Lower leg skin (tissue), 4 donors: ENCODE measurements around the gene RPTOR. TPM values are rescaled to one million over a fixed set of nuclear protein-coding genes. Genes with fewer than 3 reads are reported as not detected.

Source experiments
- DNase-seq, 2 donors: peaks; one replicate each; pipeline ENCODE4 v3.0.0-alpha.2; 2019; ENCODE audit warnings: low spot score in 2 of 2
- H3K4me3 ChIP-seq: fragments of 200-600 bp; sonication (generic); 2 replicates; pipeline ENCODE4 v1.5.1; 2017; ENCODE audit warnings: mild to moderate bottlenecking, low read depth; ENCODE audit not compliant: poor library complexity, severe bottlenecking
- POLR2A ChIP-seq, 2 donors: fragments of 450-650 bp; IDR thresholded peaks; one replicate each; pipeline ENCODE4 v1.6.1; 2016 to 2017; ENCODE audit warnings: antibody characterized with exemption in 2 of 2, mild to moderate bottlenecking in 1 of 2, moderate library complexity in 1 of 2
- WGBS, 2 donors: methylation state at CpG; one replicate each; pipeline ENCODE4 v1.1.5; 2018; 5-methylcytosine and 5-hydroxymethylcytosine counted together
- intact Hi-C: fragments of 100-400 bp; cut with DNase I; formaldehyde crosslinking; loops from one replicate; pipeline ENCODE4 v1.15.0; 2023; ENCODE audit warnings: low total_unique reads
- total RNA-seq, 4 donors: library from RNA; depleted of rRNA; stranded (reverse); fragments of >200 nt; gene quantifications; one replicate each; pipeline ENCODE4 v1.1.0, GENCODE V29; 2016
- TF ChIP-seq, protein P1 (sequence below), 3 donors: fragments of 450-650 bp; IDR thresholded peaks; one replicate each; pipeline ENCODE4 v1.5.1; 2016; ENCODE audit warnings: antibody characterized with exemption in 3 of 3, mild to moderate bottlenecking in 3 of 3, moderate library complexity in 2 of 3

RPTOR gene
- total RNA-seq, 4 donors from 2014 or later: 30.7 to 68.2 (median 39.8) TPM

DNA sequence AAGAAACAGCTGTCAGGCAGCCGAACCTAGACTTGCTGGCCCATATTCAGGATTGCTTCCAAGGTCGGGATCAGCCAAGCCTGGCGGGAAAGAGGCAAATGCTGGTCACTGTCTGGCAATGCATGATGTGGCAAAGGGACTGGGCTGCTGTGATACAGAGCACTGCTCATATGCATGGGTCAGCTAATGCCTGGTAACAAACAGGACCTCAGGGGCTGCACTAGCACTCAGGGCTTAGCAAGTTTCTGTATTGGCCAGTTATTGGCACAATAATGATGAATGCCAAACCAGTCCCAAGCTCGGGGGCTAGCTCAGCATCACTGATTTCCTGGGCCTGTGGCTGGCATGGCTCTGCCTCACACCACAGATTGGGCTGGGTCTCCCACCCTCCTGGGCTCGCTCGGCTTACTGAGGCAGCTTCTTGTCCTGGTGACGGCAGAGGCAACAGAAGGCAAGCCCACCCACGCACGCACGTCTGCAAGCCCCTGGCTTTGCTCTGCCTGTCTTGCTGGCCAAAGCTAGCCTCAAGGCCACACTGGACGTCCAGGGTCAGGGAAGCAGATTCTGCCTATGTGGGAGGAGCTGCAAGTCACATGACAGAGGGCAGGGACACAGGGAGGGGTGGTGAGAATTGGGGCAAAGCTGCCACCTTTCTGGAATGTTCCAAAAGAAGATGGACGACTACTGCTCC, 21.4 kb upstream of the RPTOR start:
- 82 to 84% methylated on average over 12 of the region's 12 CpGs for WGBS, 2 donors
- TF ChIP-seq, protein P1, sequence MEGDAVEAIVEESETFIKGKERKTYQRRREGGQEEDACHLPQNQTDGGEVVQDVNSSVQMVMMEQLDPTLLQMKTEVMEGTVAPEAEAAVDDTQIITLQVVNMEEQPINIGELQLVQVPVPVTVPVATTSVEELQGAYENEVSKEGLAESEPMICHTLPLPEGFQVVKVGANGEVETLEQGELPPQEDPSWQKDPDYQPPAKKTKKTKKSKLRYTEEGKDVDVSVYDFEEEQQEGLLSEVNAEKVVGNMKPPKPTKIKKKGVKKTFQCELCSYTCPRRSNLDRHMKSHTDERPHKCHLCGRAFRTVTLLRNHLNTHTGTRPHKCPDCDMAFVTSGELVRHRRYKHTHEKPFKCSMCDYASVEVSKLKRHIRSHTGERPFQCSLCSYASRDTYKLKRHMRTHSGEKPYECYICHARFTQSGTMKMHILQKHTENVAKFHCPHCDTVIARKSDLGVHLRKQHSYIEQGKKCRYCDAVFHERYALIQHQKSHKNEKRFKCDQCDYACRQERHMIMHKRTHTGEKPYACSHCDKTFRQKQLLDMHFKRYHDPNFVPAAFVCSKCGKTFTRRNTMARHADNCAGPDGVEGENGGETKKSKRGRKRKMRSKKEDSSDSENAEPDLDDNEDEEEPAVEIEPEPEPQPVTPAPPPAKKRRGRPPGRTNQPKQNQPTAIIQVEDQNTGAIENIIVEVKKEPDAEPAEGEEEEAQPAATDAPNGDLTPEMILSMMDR (IDR thresholded peaks at IDR 0.05): no peak
- TF ChIP-seq POLR2A (IDR thresholded peaks at IDR 0.05): no peak

DNA sequence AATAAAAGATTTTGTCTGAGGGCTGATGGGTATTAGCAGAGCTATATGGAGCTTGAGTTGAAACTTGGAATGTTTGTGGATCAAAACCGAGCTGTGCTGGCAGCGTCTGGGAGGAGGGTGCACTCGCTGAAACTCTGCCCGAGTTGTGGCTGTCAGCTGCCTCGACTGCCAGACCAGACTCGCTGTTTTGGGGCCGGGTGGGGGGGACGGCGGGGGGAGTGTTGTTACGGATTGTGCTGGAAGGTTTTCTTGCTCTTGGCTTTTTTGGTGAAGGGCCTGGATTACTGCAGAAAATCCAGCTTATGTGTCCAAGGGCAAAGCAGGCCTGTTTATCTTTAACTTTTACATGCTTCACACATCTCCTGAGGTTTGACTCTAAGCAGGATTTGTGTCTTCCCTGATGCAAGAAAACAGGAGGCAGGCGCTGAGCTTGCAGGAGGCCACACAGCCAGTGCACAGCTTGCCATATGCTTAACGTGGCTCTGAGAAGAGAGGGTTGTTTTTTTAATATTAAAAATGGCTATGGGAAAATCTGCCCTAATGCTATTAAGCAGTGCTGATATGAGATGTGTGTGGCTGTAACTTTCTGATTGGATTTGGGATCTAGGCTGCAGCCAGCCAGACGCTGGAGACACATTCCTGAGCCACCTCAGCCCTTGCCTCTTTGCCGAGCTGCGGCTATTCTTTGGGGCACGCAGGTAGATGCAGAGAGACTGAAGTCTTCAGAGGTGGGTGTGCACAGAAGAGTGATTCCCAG, 20.5 kb upstream of the RPTOR start:
- H3K4me3 ChIP-seq: no peak overlapping the region
- intact Hi-C loops: no loop called here
- DNase-seq: no peak
- no peak for TF ChIP-seq POLR2A (IDR thresholded peaks at IDR 0.05)
- TF ChIP-seq, protein P1 (IDR thresholded peaks at IDR 0.05): no peak
- WGBS, 2 donors: 38 to 40% methylated on average over 16 of the region's 16 CpGs

More for the DNA sequence above, 21.4 kb upstream of the RPTOR start:
- intact Hi-C loops: no loop called here
- DNase-seq: no peak
- H3K4me3 ChIP-seq: no peak overlapping the region

DNA sequence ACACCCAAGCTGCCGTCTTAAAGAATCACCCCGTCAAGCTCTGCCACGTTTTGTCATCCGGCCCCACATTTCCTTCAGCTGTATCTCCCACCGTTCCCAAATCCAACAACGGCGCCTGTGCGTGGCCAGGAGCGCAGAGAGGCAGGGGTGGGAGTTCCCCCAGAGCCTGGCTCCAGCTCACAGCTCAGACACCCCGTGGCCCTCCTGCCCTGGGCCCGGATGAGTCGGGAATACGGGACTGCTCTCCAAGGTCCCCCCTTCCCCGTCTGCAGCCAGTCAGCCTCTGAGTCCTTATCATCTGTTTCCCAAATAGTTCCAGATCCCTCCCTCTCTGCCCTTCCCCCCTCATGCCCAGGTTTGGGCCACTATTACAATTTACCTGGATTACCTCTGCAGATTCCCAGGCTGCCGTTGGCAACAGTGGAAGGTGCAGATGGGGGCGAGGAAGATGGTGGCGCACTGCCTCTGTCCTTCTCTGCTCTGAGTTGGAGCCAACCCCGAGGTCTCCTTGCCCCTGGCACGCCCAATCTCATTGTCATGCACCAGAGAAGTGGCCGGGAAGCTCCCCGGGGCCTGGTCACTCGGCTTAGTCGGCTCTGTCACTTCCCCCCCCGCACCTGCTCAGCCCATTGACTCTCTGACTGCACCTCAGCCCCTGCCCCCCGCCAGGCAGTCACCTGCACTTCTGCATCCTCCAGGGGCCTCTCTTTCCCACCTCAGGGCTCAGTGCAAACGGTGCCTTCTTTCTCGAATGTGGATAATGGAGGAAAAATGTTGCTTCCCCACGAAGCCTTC, 18.3 kb upstream of the RPTOR start:
- intact Hi-C loops: no loop called here
- TF ChIP-seq, protein P1 (IDR thresholded peaks at IDR 0.05): no peak
- no peak for TF ChIP-seq POLR2A (IDR thresholded peaks at IDR 0.05)
- no peak overlapping the region for H3K4me3 ChIP-seq
- 49 to 57% methylated on average over 28 of the region's 28 CpGs for WGBS, 2 donors
- DNase-seq: no peak

GRCh38 chr17:80527016-80527645, 17.5 kb upstream of the RPTOR start:
- 85 to 87% methylated on average over 21 of the region's 21 CpGs for WGBS, 2 donors
- H3K4me3 ChIP-seq: no peak overlapping the region
- TF ChIP-seq POLR2A (IDR thresholded peaks at IDR 0.05): no peak
- TF ChIP-seq, protein P1 (IDR thresholded peaks at IDR 0.05): no peak
- DNase-seq: no peak
- intact Hi-C loops: no loop called here

- intact Hi-C loops: no loop called here
- DNase-seq: no peak
- WGBS, 2 donors: 44 to 46% methylated on average over 8 of the region's 8 CpGs
- TF ChIP-seq POLR2A (IDR thresholded peaks at IDR 0.05): no peak
- TF ChIP-seq, protein P1 (IDR thresholded peaks at IDR 0.05): no peak
- no peak overlapping the region for H3K4me3 ChIP-seq
Measured at GRCh38 chr17:80528536-80528935, 16.1 kb upstream of the RPTOR start.
